ENCODE measurements around the gene TGM4.

The TGM4 gene

GRCh38 chr3:44860117-44860516 lies 14.3 kb upstream of the TGM4 start:
- no peak for TF ChIP-seq TSHZ2 (CRISPR knock-in tag; IDR thresholded peaks at IDR 0.05)
- TF ChIP-seq ARNTL (CRISPR knock-in tag; IDR thresholded peaks at IDR 0.05; ENCODE audit: borderline replicate concordance, low read depth): no peak
- TF ChIP-seq ZFP30 (CRISPR knock-in tag; IDR thresholded peaks at IDR 0.05): no peak
- TF ChIP-seq ZNF565 (CRISPR knock-in tag; conservative IDR thresholded peaks at IDR 0.05; ENCODE audit: low read depth): no peak
- no peak for TF ChIP-seq GLIS3 (CRISPR knock-in tag; IDR thresholded peaks at IDR 0.05)
- TF ChIP-seq CSRNP3 (CRISPR knock-in tag; IDR thresholded peaks at IDR 0.05): no peak
- TF ChIP-seq ZNF8 (CRISPR knock-in tag; IDR thresholded peaks at IDR 0.05): no peak
- TF ChIP-seq CREB5 (CRISPR knock-in tag; IDR thresholded peaks at IDR 0.05; ENCODE audit: low read depth): no peak
- no peak for TF ChIP-seq ISL1 (CRISPR knock-in tag; IDR thresholded peaks at IDR 0.05)
- no peak for TF ChIP-seq ZFP3 (CRISPR knock-in tag; IDR thresholded peaks at IDR 0.05)
- TF ChIP-seq PATZ1 (CRISPR knock-in tag; IDR thresholded peaks at IDR 0.05; ENCODE audit: borderline replicate concordance): no peak
- TF ChIP-seq OSR1 (CRISPR knock-in tag; IDR thresholded peaks at IDR 0.05): no peak
- no peak for ATAC-seq

GRCh38 chr3:44861412-44862225 lies 12.8 kb upstream of the TGM4 start, which contains the start of gene TMEM42:
TMEM42 (plus strand) TSS chr3:44861912; CDS start chr3:44861925, 13 bp downstream.
- no peak for TF ChIP-seq ISL1 (CRISPR knock-in tag; IDR thresholded peaks at IDR 0.05)
- TF ChIP-seq GLIS3 (CRISPR knock-in tag; IDR thresholded peaks at IDR 0.05): 0 out of 2 replicates have a peak, but pooled peaks have one; percentile 1
- no peak for TF ChIP-seq PPARA (CRISPR knock-in tag; IDR thresholded peaks at IDR 0.05; ENCODE audit: borderline replicate concordance)
- no peak for TF ChIP-seq ARNTL (CRISPR knock-in tag; IDR thresholded peaks at IDR 0.05; ENCODE audit: borderline replicate concordance, low read depth)
- TF ChIP-seq ZFP3 (CRISPR knock-in tag; IDR thresholded peaks at IDR 0.05): peak; percentile 68; the same call in 1 of the 2 replicates
- peak; percentile 26; the same call in 1 of the 2 replicates for TF ChIP-seq TCF4 (CRISPR knock-in tag; IDR thresholded peaks at IDR 0.05; ENCODE audit: borderline replicate concordance)
- TF ChIP-seq ZNF565 (CRISPR knock-in tag; conservative IDR thresholded peaks at IDR 0.05; ENCODE audit: low read depth): no peak
- TF ChIP-seq TOX (CRISPR knock-in tag; IDR thresholded peaks at IDR 0.05; ENCODE audit: borderline replicate concordance): no peak
- TF ChIP-seq SNAI2 (CRISPR knock-in tag; IDR thresholded peaks at IDR 0.05): no peak
- TF ChIP-seq ZC3H10 (CRISPR knock-in tag; IDR thresholded peaks at IDR 0.05): no peak
- ATAC-seq: peak; percentile 97

GRCh38 chr3:44862226-44862637 lies 12.2 kb upstream of the TGM4 start:
- no peak for TF ChIP-seq ZFP3 (CRISPR knock-in tag; IDR thresholded peaks at IDR 0.05)
- TF ChIP-seq ISL1 (CRISPR knock-in tag; IDR thresholded peaks at IDR 0.05): no peak
- TF ChIP-seq ESRRG (CRISPR knock-in tag; IDR thresholded peaks at IDR 0.05): no peak
- no peak for TF ChIP-seq ZNF565 (CRISPR knock-in tag; conservative IDR thresholded peaks at IDR 0.05; ENCODE audit: low read depth)
- TF ChIP-seq ZNF70 (CRISPR knock-in tag; IDR thresholded peaks at IDR 0.05): no peak
- TF ChIP-seq PATZ1 (CRISPR knock-in tag; IDR thresholded peaks at IDR 0.05; ENCODE audit: borderline replicate concordance): no peak
- TF ChIP-seq OSR1 (CRISPR knock-in tag; IDR thresholded peaks at IDR 0.05): no peak
- no peak for TF ChIP-seq BACH2 (CRISPR knock-in tag; IDR thresholded peaks at IDR 0.05; ENCODE audit: borderline replicate concordance)
- TF ChIP-seq TOX (CRISPR knock-in tag; IDR thresholded peaks at IDR 0.05; ENCODE audit: borderline replicate concordance): no peak
- no peak for TF ChIP-seq GLIS3 (CRISPR knock-in tag; IDR thresholded peaks at IDR 0.05)
- no peak for TF ChIP-seq ZFP30 (CRISPR knock-in tag; IDR thresholded peaks at IDR 0.05)
- TF ChIP-seq CSRNP3 (CRISPR knock-in tag; IDR thresholded peaks at IDR 0.05): no peak
- no peak for TF ChIP-seq RARB (CRISPR knock-in tag; IDR thresholded peaks at IDR 0.05)
- TF ChIP-seq CSDC2 (CRISPR knock-in tag; IDR thresholded peaks at IDR 0.05): no peak
- no peak for TF ChIP-seq TCF4 (CRISPR knock-in tag; IDR thresholded peaks at IDR 0.05; ENCODE audit: borderline replicate concordance)
- TF ChIP-seq ARNTL (CRISPR knock-in tag; IDR thresholded peaks at IDR 0.05; ENCODE audit: borderline replicate concordance, low read depth): no peak
- peak; percentile 8; the same call in 2 of the 3 replicates for ATAC-seq

Measured in SK-N-SH treated with all-trans-retinoic acid at 6 μM for 48 hours (cell line).